LNCaP clone FGC (cell line): ENCODE data around the gene ABHD10.

Experiments used
- DNase-seq: peaks from one replicate; pipeline ENCODE4 v3.0.0-alpha.2; 2011; ENCODE audit warnings: low read depth
- H3K4me3 ChIP-seq: 2 replicates; pipeline ENCODE4 v1.5.1; 2011; ENCODE audit warnings: mild to moderate bottlenecking, low read depth, low read length, control low read depth
- TF ChIP-seq, protein P1 (sequence below): IDR thresholded peaks from 2 replicates; pipeline ENCODE4 v1.5.1; 2012; ENCODE audit warnings: mild to moderate bottlenecking; ENCODE audit not compliant: control insufficient read depth, insufficient read depth; ENCODE audit errors: extremely low read depth

Gene ABHD10

DNA sequence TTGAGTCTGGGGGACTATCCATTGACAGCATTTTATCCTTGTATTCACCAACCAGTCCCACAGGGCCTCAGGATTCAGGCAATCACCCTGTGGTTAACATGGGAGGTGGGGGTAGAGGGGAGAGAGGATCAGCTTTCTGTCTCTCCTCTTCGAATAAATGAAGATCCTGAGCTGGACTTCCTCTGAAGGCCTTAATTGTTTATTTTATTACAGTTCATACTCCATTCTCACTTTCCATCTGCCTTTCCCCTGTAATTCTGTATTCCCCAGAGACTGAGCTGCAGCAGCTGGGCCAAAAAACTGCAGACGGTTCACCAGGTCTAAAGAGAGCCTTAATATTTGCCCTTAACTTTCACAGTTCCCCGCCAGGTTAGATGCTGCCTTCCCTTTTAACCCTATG, 31.8 kb downstream of the ABHD10 start:
- H3K4me3 ChIP-seq, result no peak overlapping the region
- DNase-seq, result no peak
- TF ChIP-seq, protein P1, sequence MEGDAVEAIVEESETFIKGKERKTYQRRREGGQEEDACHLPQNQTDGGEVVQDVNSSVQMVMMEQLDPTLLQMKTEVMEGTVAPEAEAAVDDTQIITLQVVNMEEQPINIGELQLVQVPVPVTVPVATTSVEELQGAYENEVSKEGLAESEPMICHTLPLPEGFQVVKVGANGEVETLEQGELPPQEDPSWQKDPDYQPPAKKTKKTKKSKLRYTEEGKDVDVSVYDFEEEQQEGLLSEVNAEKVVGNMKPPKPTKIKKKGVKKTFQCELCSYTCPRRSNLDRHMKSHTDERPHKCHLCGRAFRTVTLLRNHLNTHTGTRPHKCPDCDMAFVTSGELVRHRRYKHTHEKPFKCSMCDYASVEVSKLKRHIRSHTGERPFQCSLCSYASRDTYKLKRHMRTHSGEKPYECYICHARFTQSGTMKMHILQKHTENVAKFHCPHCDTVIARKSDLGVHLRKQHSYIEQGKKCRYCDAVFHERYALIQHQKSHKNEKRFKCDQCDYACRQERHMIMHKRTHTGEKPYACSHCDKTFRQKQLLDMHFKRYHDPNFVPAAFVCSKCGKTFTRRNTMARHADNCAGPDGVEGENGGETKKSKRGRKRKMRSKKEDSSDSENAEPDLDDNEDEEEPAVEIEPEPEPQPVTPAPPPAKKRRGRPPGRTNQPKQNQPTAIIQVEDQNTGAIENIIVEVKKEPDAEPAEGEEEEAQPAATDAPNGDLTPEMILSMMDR, result no peak

DNA sequence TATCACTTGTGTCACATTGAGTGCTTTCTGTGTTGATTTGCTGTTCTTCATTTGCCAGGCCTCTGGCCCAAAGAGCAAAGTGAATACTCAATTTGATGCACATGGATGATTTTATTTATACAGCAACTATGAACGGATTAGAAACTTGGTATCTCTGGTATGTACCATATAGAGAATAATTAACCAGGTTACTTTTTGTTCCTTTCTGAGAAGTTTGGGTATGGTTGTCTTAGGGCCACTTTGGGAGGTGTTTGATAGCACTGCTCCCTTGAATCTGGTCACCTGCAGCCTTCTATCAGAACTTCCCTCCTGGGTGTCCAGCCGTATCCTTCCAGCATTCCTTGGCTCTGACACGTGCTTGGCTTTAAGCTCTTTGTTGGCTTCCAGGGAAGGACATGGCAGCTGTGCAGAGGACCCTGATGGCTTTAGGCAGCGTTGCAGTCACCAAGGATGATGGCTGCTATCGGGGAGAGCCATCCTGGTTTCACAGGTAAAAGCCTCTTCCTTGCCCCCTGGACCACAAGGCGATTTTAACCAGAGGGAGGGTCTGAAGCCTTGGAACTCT, 32.6 kb downstream of the ABHD10 start:
- no peak for DNase-seq
- no peak overlapping the region for H3K4me3 ChIP-seq

DNA sequence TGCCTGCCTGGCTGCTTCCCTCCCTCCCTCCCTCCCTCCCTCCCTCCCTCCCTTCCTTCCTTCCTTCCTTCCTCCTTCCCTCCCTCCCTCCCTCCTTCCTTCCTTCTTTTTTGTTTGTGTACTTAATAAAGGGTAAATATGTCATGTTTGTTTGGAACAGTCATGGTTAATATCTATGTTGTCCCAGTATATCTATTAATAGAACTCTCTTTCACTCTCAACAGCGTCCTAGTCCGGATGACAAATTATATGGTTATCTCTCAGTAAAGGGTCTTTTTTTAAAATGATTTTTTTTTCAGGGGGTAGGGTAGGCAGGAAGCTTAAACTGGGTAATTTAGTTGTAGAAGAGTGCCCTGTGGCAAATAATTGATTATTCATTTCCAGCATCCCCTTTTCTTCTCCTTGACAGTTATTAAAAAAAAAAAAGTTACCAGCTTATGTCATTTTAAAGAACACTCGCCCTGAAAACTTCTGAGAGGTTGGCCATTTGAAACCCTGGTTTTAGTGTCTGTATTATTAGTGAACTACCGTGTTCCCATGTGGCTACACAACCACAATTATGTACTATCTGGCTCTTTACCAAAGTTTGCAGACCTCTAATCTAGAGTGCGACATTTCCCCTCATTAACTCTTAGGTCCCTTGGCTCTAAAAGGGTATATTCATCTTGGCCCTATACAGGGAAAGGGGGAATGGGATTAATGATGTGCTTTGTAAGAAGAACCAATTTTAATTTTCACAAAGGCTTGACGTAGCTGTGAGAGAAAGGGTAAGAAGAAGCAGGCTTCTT, 33.6 kb downstream of the ABHD10 start:
- H3K4me3 ChIP-seq, result no peak overlapping the region
- TF ChIP-seq, protein P1, result no peak
- no peak for DNase-seq

More for the DNA sequence above, 32.6 kb downstream of the ABHD10 start:
- TF ChIP-seq, protein P1, result no peak

DNA sequence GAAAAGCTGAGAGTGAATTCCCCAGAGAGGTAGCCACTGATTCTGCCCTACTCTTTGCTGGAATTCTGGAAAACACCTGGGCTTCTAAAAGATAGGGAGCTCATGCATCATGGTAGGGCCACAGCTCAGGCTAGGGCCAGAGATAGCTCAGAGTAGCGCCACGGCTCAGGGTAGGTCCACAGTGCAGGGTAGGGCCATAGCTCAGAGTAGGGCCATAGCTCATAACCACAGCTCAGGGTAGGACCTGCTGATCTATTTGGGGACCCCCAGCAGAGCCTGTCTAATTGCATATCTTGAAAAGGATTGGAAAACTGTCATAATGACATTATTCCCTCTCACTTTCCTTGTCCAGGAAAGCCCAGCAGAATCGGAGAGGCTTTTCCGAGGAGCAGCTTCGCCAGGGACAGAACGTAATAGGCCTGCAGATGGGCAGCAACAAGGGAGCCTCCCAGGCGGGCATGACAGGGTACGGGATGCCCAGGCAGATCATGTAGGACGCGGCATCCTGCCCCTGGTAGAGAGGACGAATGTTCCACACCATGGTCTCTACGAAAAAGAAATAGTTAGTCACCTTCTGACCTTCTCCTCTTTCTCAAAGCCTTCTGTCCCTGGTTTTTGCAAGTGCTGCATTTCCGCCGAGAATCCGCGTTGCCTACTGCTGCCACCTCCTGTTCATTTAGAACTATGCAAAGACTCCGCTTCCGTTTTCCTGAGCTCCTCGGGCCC, 34.4 kb downstream of the ABHD10 start:
- TF ChIP-seq, protein P1, result peak; percentile 67
- no peak overlapping the region for H3K4me3 ChIP-seq
- peak; percentile 22 for DNase-seq

DNA sequence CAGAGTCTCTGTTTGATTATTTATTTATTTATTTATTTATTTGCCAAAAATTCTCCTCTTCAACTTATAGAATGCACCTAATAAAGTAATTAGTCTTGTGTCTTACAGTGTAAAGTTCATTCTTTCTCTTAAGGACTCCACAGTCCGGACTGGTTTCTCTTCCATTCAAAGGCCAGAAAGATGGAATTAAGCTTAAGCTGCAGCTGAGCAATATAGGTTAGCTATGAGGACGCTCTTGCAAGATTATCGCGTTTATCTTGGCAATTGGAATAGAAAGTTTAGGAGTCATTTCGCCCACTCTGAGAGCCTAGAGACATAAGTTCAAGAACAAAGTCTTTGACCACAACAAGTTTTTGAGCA, 34.9 kb downstream of the ABHD10 start:
- no peak for DNase-seq
- H3K4me3 ChIP-seq, result no peak overlapping the region
- TF ChIP-seq, protein P1, result no peak

DNA sequence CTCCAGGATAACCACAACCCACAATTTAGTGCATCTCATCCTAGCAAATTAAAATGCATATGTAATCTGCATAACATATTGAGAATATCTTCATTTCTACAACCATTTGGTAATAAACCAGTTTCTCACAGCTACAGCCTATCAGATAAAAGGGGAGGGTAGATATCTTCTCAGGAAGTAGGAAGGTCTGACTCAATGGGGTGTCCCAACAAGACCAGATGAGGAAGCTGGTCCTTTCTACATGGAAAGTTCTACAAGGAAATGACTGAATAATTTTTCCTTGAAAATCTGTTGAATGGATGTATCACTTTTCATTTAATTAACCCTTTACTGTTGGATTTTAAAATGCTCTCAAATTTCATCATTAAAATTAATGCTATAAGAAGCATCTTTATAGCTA, 38.3 kb downstream of the ABHD10 start:
- DNase-seq, result no peak
- TF ChIP-seq, protein P1, result no peak
- no peak overlapping the region for H3K4me3 ChIP-seq

DNA sequence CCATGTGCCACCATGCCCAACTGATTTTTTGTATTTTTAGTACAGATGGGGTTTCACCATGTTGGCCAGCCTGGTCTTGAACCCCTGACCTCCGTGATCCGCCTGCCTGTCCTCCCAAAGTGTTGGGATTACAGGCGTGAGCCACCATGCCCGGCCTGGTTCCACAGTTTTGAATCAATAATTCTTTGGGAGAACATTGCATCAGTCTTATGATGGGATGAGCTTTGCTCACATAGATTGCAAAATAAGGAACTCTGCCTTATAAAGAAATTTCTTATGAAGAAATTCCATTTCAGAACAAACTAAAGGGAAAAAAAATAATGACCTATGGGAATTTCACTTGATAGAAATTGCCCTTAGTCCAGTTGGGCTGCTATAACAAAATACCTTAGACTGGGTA, 39.9 kb downstream of the ABHD10 start:
- TF ChIP-seq, protein P1, result no peak
- no peak overlapping the region for H3K4me3 ChIP-seq
- DNase-seq, result no peak
